H1 (cell line): ENCODE measurements around the gene OSM. TPM values are rescaled to one million over a fixed set of nuclear protein-coding genes. Genes with fewer than 3 reads are reported as not detected.

Experiments used
- CTCF ChIA-PET: fragments of 300-600 bp; sonication (Branson Sonifier 250); formaldehyde crosslinking; loops from one replicate; lab custom pipeline; 2021; ENCODE audit not compliant: partially characterized antibody; lab: Charles Lee
- POLR2A ChIA-PET: fragments of 300-600 bp; sonication (Branson Sonifier 250); formaldehyde crosslinking; loops from one replicate; lab custom pipeline; 2021; ENCODE audit warnings: inconsistent platforms; ENCODE audit not compliant: partially characterized antibody; lab: Charles Lee
- DNase-seq, 2 experiments: peaks; one replicate each; pipeline versions ENCODE4 v3.0.0 to v3.0.0-alpha.2; 2010 to 2022; ENCODE audit warnings: low spot score in 2 of 2, low read depth in 1 of 2, mixed read lengths in 1 of 2
- FAIRE-seq: peaks from 2 replicates; lab custom pipeline; 2011; peaks lifted over from hg19 to GRCh38; lab: Jason Lieb, UNC
- H2AFZ ChIP-seq: 2 replicates; pipeline ENCODE4 v1.8.1; 2012; ENCODE audit warnings: low read length, inconsistent platforms
- H2AK5ac ChIP-seq: 2 replicates; pipeline ENCODE4 v1.6.1; 2013; ENCODE audit warnings: low read depth, low read length
- H2BK120ac ChIP-seq: replicated peaks from 2 replicates; pipeline ENCODE3; 2013; ENCODE audit warnings: low read depth, low read length, inconsistent platforms
- H2BK12ac ChIP-seq: 2 replicates; pipeline ENCODE4 v1.6.1; 2013; ENCODE audit warnings: low read depth, low read length
- H2BK15ac ChIP-seq: 2 replicates; pipeline ENCODE4 v1.6.1; 2013; ENCODE audit warnings: low read length
- H2BK20ac ChIP-seq: 2 replicates; pipeline ENCODE4 v1.6.1; 2013; ENCODE audit warnings: low read length
- H2BK5ac ChIP-seq: 2 replicates; pipeline ENCODE4 v1.6.1; 2013; ENCODE audit warnings: low read depth, low read length
- H3K14ac ChIP-seq: 2 replicates; pipeline ENCODE4 v1.6.1; 2013; ENCODE audit warnings: inconsistent platforms; ENCODE audit not compliant: insufficient read length
- H3K18ac ChIP-seq: 2 replicates; pipeline ENCODE4 v1.6.1; 2013; ENCODE audit warnings: low read length; ENCODE audit errors: extremely low read depth
- H3K23ac ChIP-seq: 2 replicates; pipeline ENCODE4 v1.6.1; 2013; ENCODE audit warnings: inconsistent platforms; ENCODE audit not compliant: insufficient read length
- H3K23me2 ChIP-seq: 2 replicates; pipeline ENCODE4 v1.6.1; 2013; ENCODE audit warnings: low read depth, low read length
- H3K27ac ChIP-seq: 2 replicates; pipeline ENCODE4 v1.6.1; 2011; ENCODE audit warnings: low read depth, low read length, inconsistent platforms
- H3K27me3 ChIP-seq, 4 experiments: replicated peaks in 1 of 4; 1 replicate in 1 of 4; 2 replicates in 3 of 4; pipeline versions ENCODE4 v1.6.1 to v1.8.1; 2011 to 2013; ENCODE audit warnings: low read length in 3 of 4, mild to moderate bottlenecking in 3 of 4, inconsistent platforms in 2 of 4, mixed read lengths in 2 of 4, moderate library complexity in 1 of 4; ENCODE audit not compliant: control insufficient read depth in 3 of 4, insufficient read depth in 3 of 4; ENCODE audit errors: extremely low read depth in 1 of 4
- H3K36me3 ChIP-seq, 4 experiments: 2 replicates each; pipeline versions ENCODE4 v1.6.1 to v1.8.1; 2011 to 2013; ENCODE audit warnings: mild to moderate bottlenecking in 4 of 4, low read length in 3 of 4, moderate library complexity in 2 of 4, control low read depth in 1 of 4, inconsistent platforms in 1 of 4; ENCODE audit not compliant: insufficient read depth in 4 of 4, control insufficient read depth in 2 of 4
- H3K4ac ChIP-seq: replicated peaks from 2 replicates; pipeline ENCODE3; 2013; ENCODE audit warnings: low read length, low read depth, mixed read lengths, inconsistent platforms; ENCODE audit not compliant: insufficient read length
- H3K4me1 ChIP-seq, 4 experiments: replicated peaks in 1 of 4; 1 replicate in 1 of 4; 2 replicates in 3 of 4; pipeline versions ENCODE4 v1.6.1 to v1.8.1; 2011 to 2013; ENCODE audit warnings: low read length in 3 of 4, inconsistent platforms in 2 of 4, mixed read lengths in 1 of 4; ENCODE audit not compliant: insufficient read depth in 4 of 4, control insufficient read depth in 3 of 4
- H3K4me2 ChIP-seq, 2 experiments: 2 replicates each; pipeline versions ENCODE4 v1.6.1 to v1.8.1; 2011 to 2013; ENCODE audit warnings: low read depth in 2 of 2, low read length in 2 of 2, control low read depth in 1 of 2, inconsistent platforms in 1 of 2, mild to moderate bottlenecking in 1 of 2; ENCODE audit not compliant: insufficient read depth in 1 of 2
- H3K4me3 ChIP-seq, 4 experiments: fragments of 200-600, 300-600 bp in 1 of 4; sonication (generic), shearing (Covaris generic), sonication (Bioruptor Twin) in 1 of 4; 2 replicates each; pipeline versions ENCODE4 v1.5.1 to v1.8.1; 2011 to 2016; ENCODE audit warnings: low read length in 4 of 4, low read depth in 3 of 4, control low read depth in 2 of 4, inconsistent platforms in 2 of 4, mild to moderate bottlenecking in 2 of 4, mixed read lengths in 1 of 4, moderate library complexity in 1 of 4; ENCODE audit not compliant: insufficient read depth in 2 of 4; ENCODE audit errors: extremely low read depth in 1 of 4
- H3K56ac ChIP-seq: replicated peaks from 2 replicates; pipeline ENCODE3; 2013; ENCODE audit warnings: low read depth, mild to moderate bottlenecking, mixed read lengths, low read length, inconsistent platforms; ENCODE audit not compliant: insufficient read length
- H3K79me1 ChIP-seq: 2 replicates; pipeline ENCODE4 v1.6.1; 2013; ENCODE audit warnings: low read depth, low read length, control low read depth
- H3K79me2 ChIP-seq, 2 experiments: 2 replicates each; pipeline versions ENCODE4 v1.6.1 to v1.8.1; 2012 to 2013; ENCODE audit warnings: low read length in 2 of 2, mild to moderate bottlenecking in 2 of 2, inconsistent platforms in 1 of 2; ENCODE audit not compliant: insufficient read depth in 2 of 2, control insufficient read depth in 1 of 2
- H3K9ac ChIP-seq, 4 experiments: replicated peaks in 1 of 4; 1 replicate in 1 of 4; 2 replicates in 3 of 4; pipeline versions ENCODE4 v1.6.1 to v1.8.1; 2011 to 2013; ENCODE audit warnings: low read depth in 3 of 4, low read length in 3 of 4, control low read depth in 2 of 4, mild to moderate bottlenecking in 2 of 4, moderate library complexity in 2 of 4, inconsistent platforms in 1 of 4; ENCODE audit errors: extremely low read depth in 1 of 4
- H3K9me3 ChIP-seq, 2 experiments: 2 replicates each; pipeline versions ENCODE4 v1.6.1 to v1.8.1; 2012 to 2013; ENCODE audit warnings: mild to moderate bottlenecking in 2 of 2, moderate library complexity in 2 of 2, control low read depth in 1 of 2, inconsistent platforms in 1 of 2, low read depth in 1 of 2, low read length in 1 of 2, mixed read lengths in 1 of 2; ENCODE audit not compliant: insufficient read depth in 2 of 2
- H4K20me1 ChIP-seq, 2 experiments: replicated peaks in 1 of 2; 2 replicates each; pipeline versions ENCODE3 to v1.8.1; 2011 to 2013; ENCODE audit warnings: inconsistent platforms in 2 of 2, low read length in 2 of 2, mild to moderate bottlenecking in 1 of 2; ENCODE audit not compliant: insufficient read depth in 2 of 2, control insufficient read depth in 1 of 2
- H4K5ac ChIP-seq: 2 replicates; pipeline ENCODE4 v1.6.1; 2013; ENCODE audit warnings: low read length, low read depth, mixed read lengths, inconsistent platforms; ENCODE audit not compliant: insufficient read length
- H4K8ac ChIP-seq: 2 replicates; pipeline ENCODE4 v1.8.0; 2013; ENCODE audit warnings: mild to moderate bottlenecking, moderate library complexity, low read length, inconsistent platforms; ENCODE audit not compliant: insufficient read depth; ENCODE audit errors: extremely low read depth
- H4K91ac ChIP-seq: replicated peaks from 2 replicates; pipeline ENCODE3; 2013; ENCODE audit warnings: low read length, mixed read lengths, inconsistent platforms; ENCODE audit not compliant: insufficient read length
- GABPA ChIP-seq: IDR thresholded peaks from 2 replicates; pipeline ENCODE4 v1.6.1; 2011; ENCODE audit warnings: mild to moderate bottlenecking, low read length, moderate library complexity, borderline replicate concordance; ENCODE audit not compliant: insufficient read depth
- NRF1 ChIP-seq: IDR thresholded peaks from 2 replicates; pipeline ENCODE4 v1.6.1; 2011; ENCODE audit warnings: mild to moderate bottlenecking, low read depth, low read length, improper control_type of control experiment
- POLR2AphosphoS5 ChIP-seq: IDR thresholded peaks from 2 replicates; pipeline ENCODE4 v1.6.1; 2011; ENCODE audit warnings: low read depth, low read length
- ZNF274 ChIP-seq: IDR thresholded peaks from 2 replicates; pipeline ENCODE4 v1.7.0; 2012; ENCODE audit warnings: low read length, borderline replicate concordance; ENCODE audit errors: extremely low read depth
- WGBS, 2 experiments: shearing (Covaris generic) in 1 of 2; methylation state at CpG; one replicate each; pipeline versions ENCODE4 v1.1.6 to v1.1.7; 2013 to 2015; ENCODE audit warnings: low lambda C conversion rate in 2 of 2, mixed read lengths in 2 of 2, inconsistent platforms in 1 of 2, low coverage in 1 of 2, missing lambda C conversion rate in 1 of 2; ENCODE audit not compliant: insufficient replicate concordance in 2 of 2, insufficient coverage in 1 of 2, insufficient read length in 1 of 2; ENCODE audit errors: extremely low coverage in 1 of 2, missing lambda C conversion rate in 1 of 2; 5-methylcytosine and 5-hydroxymethylcytosine counted together
- polyA plus RNA-seq, 7 experiments: library from polyadenylated mRNA; depleted of rRNA in 3 of 7; stranded (reverse) in 5 of 7; unstranded in 2 of 7; fragments of >200 nt in 5 of 7; fragments of 200-250 nt in 2 of 7; gene quantifications; 1 replicate in 5 of 7; 2 replicates in 1 of 7; 4 replicates in 1 of 7; pipeline versions ENCODE4 v1.2.1 to v1.2.3, GENCODE V29; 2011 to 2013; ENCODE audit warnings: missing spikeins in 2 of 7, mixed read lengths in 2 of 7
- total RNA-seq: library from RNA; stranded (reverse); fragmentation: NEBNext Ultra II Directional; extraction: Animal tissue kit (Norgen Biotek cat#: 25700); gene quantifications from 2 replicates; pipeline ENCODE4 v1.2.1, GENCODE V29; 2021
- TF ChIP-seq, protein P1 (sequence below): IDR thresholded peaks from 2 replicates; pipeline ENCODE4 v1.6.1; 2012; ENCODE audit warnings: inconsistent platforms

OSM gene
- total and polyA plus RNA-seq, 2 of the 8 experiments (the other 6 are each of a cell fraction or from before 2014, with no cell fraction given), result not detected

DNA sequence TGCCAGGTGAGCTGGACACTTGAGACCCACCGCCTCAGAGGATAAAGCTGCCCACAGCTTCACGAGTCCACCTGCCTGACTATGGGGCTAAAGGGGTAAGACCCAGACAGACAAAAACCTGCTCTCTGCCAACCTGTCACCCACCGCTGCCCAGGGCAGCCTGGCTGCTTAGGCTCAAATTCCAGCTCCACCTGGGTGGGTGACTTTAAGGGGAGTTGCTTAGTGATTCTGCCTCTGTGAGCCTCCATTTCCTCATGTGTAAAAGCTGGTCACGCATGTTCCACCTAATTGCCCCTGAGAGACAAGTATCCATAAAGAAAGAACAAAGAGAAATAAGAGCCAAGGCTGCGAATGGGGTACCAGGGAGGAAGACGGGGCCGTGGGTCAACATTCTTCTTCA is 26.4 kb upstream of the OSM start:
- Histone ChIP-seq H3K4me1 (peaks cover 0 to 18% (median 14%) of the 10 kb centered on the region in 4 experiments; a peak in 6 of 7 replicates), H3K56ac (no peak overlapping the region), H3K4ac (no peak overlapping the region), H4K20me1 (no peaks in the 10 kb centered on the region), H2BK120ac (no peak overlapping the region), H3K23ac (no peak overlapping the region), H3K23me2 (peaks cover 12% of the 10 kb centered on the region; the same call in 1 of the 2 replicates), H3K79me2 (no peaks in the 10 kb centered on the region), H3K36me3 (no peaks in the 10 kb centered on the region), H3K18ac (no peak overlapping the region), H3K9ac (no peak overlapping the region), H3K4me3 (no peak overlapping the region), H2BK15ac (no peak overlapping the region), H2BK20ac (no peak overlapping the region), H3K14ac (no peak overlapping the region), H3K27ac (no peak overlapping the region), H2AFZ (no peak overlapping the region), H2BK12ac (no peak overlapping the region), H4K91ac (no peak overlapping the region), H4K8ac (no peak overlapping the region), H3K79me1 (no peaks in the 10 kb centered on the region), H4K5ac (no peak overlapping the region), H3K27me3 (no peaks in the 10 kb centered on the region), H3K9me3 (no peaks in the 10 kb centered on the region), H2AK5ac (no peak overlapping the region), H2BK5ac (no peak overlapping the region), H3K4me2 (no peak overlapping the region)
- POLR2A ChIA-PET, result interaction anchor here (1.2 kb wide), 1 partner anchor 44 kb away, joined by 3 read pairs; no protein-coding TSS in a partner anchor
- CTCF ChIA-PET, result interaction anchor here (0.8 to 9.1 kb wide), 2 partner anchors 8 to 30 kb away, joined by 3 to 203 read pairs; partner anchors contain the start of gene TBC1D10A
- WGBS, 2 experiments, result 88% methylated on average over 7 of the region's 7 CpGs; no CpG with 5 or more reads in 1 of the 2 experiments
- TF ChIP-seq ZNF274 (no peak), GABPA (no peak), POLR2AphosphoS5 (no peak), NRF1 (no peak)
- TF ChIP-seq, protein P1, sequence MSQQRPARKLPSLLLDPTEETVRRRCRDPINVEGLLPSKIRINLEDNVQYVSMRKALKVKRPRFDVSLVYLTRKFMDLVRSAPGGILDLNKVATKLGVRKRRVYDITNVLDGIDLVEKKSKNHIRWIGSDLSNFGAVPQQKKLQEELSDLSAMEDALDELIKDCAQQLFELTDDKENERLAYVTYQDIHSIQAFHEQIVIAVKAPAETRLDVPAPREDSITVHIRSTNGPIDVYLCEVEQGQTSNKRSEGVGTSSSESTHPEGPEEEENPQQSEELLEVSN, result no peak
- FAIRE-seq (no peak), DNase-seq (no peak)
